Measurements from ENCODE around the gene PHLPP2.

PHLPP2 gene

GRCh38 chr16:71722801-71723536 is 1.5 kb downstream of the PHLPP2 start:
- H3K4me2 ChIP-seq (ENCODE audit: low read length): peak overlapping the region; percentile 96
- H3K4me3 ChIP-seq (ENCODE audit: low read depth, low read length, poor library complexity, severe bottlenecking): peak overlapping the region; percentile 96
- H3K36me3 ChIP-seq (ENCODE audit: insufficient read depth, low read length): no peaks in the 10 kb centered on the region
- peaks cover 4% of the 10 kb centered on the region; the same call in 1 of the 2 replicates for H3K79me2 ChIP-seq (ENCODE audit: insufficient read depth, low read length)
- no peak overlapping the region for H3K27ac ChIP-seq (ENCODE audit: low read depth, low read length, poor library complexity, severe bottlenecking)
- H3K4me1 ChIP-seq (ENCODE audit: insufficient read depth, low read length, severe bottlenecking): peaks cover 32% of the 10 kb centered on the region
- no peaks in the 10 kb centered on the region for H3K27me3 ChIP-seq (ENCODE audit: insufficient read depth, low read length)
- H3K9me2 ChIP-seq (ENCODE audit: low read depth, low read length): no peaks in the 10 kb centered on the region
- no peak overlapping the region for H2AFZ ChIP-seq (ENCODE audit: low read length)
- no peak for TF ChIP-seq CTCF (IDR thresholded peaks at IDR 0.05; ENCODE audit: low read length)
- TF ChIP-seq EZH2 (IDR thresholded peaks at IDR 0.05; ENCODE audit: borderline replicate concordance, low read length): no peak
- H3K9ac ChIP-seq (ENCODE audit: low read length): peak overlapping the region; percentile 78
- no peaks in the 10 kb centered on the region for H3K9me3 ChIP-seq (ENCODE audit: low read length)
- H4K20me1 ChIP-seq (ENCODE audit: insufficient read depth, low read length): no peaks in the 10 kb centered on the region
- H3F3A ChIP-seq (ENCODE audit: insufficient read depth, low read length): no peaks in the 10 kb centered on the region

- Histone ChIP-seq H3K27ac (ENCODE audit: low read depth, low read length, poor library complexity, severe bottlenecking) (no peak overlapping the region), H4K20me1 (ENCODE audit: insufficient read depth, low read length) (no peaks in the 10 kb centered on the region), H3K4me1 (ENCODE audit: insufficient read depth, low read length, severe bottlenecking) (peaks cover 20% of the 10 kb centered on the region), H3K79me2 (ENCODE audit: insufficient read depth, low read length) (peaks cover 4% of the 10 kb centered on the region; the same call in 1 of the 2 replicates), H3K9me3 (ENCODE audit: low read length) (no peaks in the 10 kb centered on the region), H3K4me3 (ENCODE audit: low read depth, low read length, poor library complexity, severe bottlenecking) (no peak overlapping the region), H3K9me2 (ENCODE audit: low read depth, low read length) (no peaks in the 10 kb centered on the region), H3K36me3 (ENCODE audit: insufficient read depth, low read length) (no peaks in the 10 kb centered on the region), H3K9ac (ENCODE audit: low read length) (no peak overlapping the region), H3F3A (ENCODE audit: insufficient read depth, low read length) (0 out of 2 replicates have a peak, but pooled peaks cover 4% of the 10 kb centered on the region), H3K27me3 (ENCODE audit: insufficient read depth, low read length) (no peaks in the 10 kb centered on the region), H3K4me2 (ENCODE audit: low read length) (no peak overlapping the region), H2AFZ (ENCODE audit: low read length) (no peak overlapping the region)
- TF ChIP-seq EZH2 (IDR thresholded peaks at IDR 0.05; ENCODE audit: borderline replicate concordance, low read length) (no peak), CTCF (IDR thresholded peaks at IDR 0.05; ENCODE audit: low read length) (no peak)
These were observed 3.3 kb downstream of the PHLPP2 start for GRCh38 chr16:71721066-71721740.

GRCh38 chr16:71712501-71712900 is 12.0 kb downstream of the PHLPP2 start:
- H3K9me3 ChIP-seq (ENCODE audit: low read length): no peaks in the 10 kb centered on the region
- H3K79me2 ChIP-seq (ENCODE audit: insufficient read depth, low read length): no peaks in the 10 kb centered on the region
- no peak overlapping the region for H3K4me3 ChIP-seq (ENCODE audit: low read depth, low read length, poor library complexity, severe bottlenecking)
- H3K36me3 ChIP-seq (ENCODE audit: insufficient read depth, low read length): no peaks in the 10 kb centered on the region; the same call in 1 of the 2 replicates
- no peak overlapping the region for H3K27ac ChIP-seq (ENCODE audit: low read depth, low read length, poor library complexity, severe bottlenecking)
- no peaks in the 10 kb centered on the region for H4K20me1 ChIP-seq (ENCODE audit: insufficient read depth, low read length)
- no peak overlapping the region for H3K9ac ChIP-seq (ENCODE audit: low read length)
- no peaks in the 10 kb centered on the region for H3K9me2 ChIP-seq (ENCODE audit: low read depth, low read length)
- H3K27me3 ChIP-seq (ENCODE audit: insufficient read depth, low read length): no peaks in the 10 kb centered on the region
- no peak overlapping the region for H2AFZ ChIP-seq (ENCODE audit: low read length)
- H3F3A ChIP-seq (ENCODE audit: insufficient read depth, low read length): 0 out of 2 replicates have a peak, but pooled peaks cover 4% of the 10 kb centered on the region
- H3K4me2 ChIP-seq (ENCODE audit: low read length): no peak overlapping the region
- no peak for TF ChIP-seq EZH2 (IDR thresholded peaks at IDR 0.05; ENCODE audit: borderline replicate concordance, low read length)
- TF ChIP-seq CTCF (IDR thresholded peaks at IDR 0.05; ENCODE audit: low read length): no peak
- H3K4me1 ChIP-seq (ENCODE audit: insufficient read depth, low read length, severe bottlenecking): peaks cover 15% of the 10 kb centered on the region

Measured in OCI-LY1 (cell line).